ENCODE measurements around the gene TMUB2. TPM values are rescaled to one million over a fixed set of nuclear protein-coding genes. Genes with fewer than 3 reads are reported as not detected.

The TMUB2 gene
- total and polyA plus RNA-seq, 2 of the 13 experiments (the other 11 are each of a cell fraction or from before 2014, with no cell fraction given) = 26.9 to 50.8 TPM

DNA sequence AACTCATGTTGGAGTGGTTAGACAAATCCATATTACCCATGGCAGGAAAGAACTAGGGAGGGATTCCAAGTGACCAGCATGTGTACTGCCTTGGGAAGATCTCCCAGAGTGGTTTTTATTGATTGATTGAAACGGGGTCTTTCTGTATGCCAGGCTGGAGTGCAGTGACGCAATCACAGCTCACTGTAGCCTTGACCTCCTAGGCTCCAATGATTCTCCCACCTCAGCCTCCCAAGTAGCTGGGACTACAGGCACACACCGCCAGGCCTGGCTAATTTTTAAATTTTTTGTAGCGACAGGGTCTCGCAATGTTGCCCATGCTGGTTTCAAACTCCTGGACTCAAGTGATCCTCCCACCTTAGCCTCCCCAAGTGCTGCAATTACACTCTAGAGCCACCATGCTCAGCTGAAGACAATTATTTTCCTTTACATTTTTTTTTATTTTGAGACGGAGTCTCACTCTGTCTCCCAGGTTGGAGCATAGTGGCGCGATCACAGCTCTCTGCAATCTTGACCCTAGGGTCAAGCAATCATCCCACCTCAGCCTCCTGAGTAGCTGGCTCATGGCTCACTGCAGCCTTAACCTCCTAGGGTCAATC is 2.5 kb upstream of the TMUB2 start (continued):
- TF ChIP-seq, protein P1, sequence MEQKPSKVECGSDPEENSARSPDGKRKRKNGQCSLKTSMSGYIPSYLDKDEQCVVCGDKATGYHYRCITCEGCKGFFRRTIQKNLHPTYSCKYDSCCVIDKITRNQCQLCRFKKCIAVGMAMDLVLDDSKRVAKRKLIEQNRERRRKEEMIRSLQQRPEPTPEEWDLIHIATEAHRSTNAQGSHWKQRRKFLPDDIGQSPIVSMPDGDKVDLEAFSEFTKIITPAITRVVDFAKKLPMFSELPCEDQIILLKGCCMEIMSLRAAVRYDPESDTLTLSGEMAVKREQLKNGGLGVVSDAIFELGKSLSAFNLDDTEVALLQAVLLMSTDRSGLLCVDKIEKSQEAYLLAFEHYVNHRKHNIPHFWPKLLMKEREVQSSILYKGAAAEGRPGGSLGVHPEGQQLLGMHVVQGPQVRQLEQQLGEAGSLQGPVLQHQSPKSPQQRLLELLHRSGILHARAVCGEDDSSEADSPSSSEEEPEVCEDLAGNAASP (CRISPR knock-in tag; IDR thresholded peaks at IDR 0.05; ENCODE audit: borderline replicate concordance) = peak; percentile 14; the same call in 1 of the 2 replicates
- TF ChIP-seq FOSL2 (CRISPR knock-in tag; IDR thresholded peaks at IDR 0.05) (peak; percentile 30; the same call in 1 of the 2 replicates), ZFAT (CRISPR knock-in tag; conservative IDR thresholded peaks at IDR 0.05) (no peak), EEA1 (CRISPR knock-in tag; IDR thresholded peaks at IDR 0.05; ENCODE audit: borderline replicate concordance) (0 out of 2 replicates have a peak, but pooled peaks have one; percentile 26), NR2C2 (CRISPR knock-in tag; IDR thresholded peaks at IDR 0.05; ENCODE audit: borderline replicate concordance) (peak; percentile 27; the same call in 1 of the 2 replicates), ZNF451 (CRISPR knock-in tag; IDR thresholded peaks at IDR 0.05) (no peak), PHF20 (CRISPR knock-in tag; IDR thresholded peaks at IDR 0.05) (0 out of 2 replicates have a peak, but pooled peaks have one; percentile 21), MTA3 (CRISPR knock-in tag; IDR thresholded peaks at IDR 0.05) (no peak), NONO (IDR thresholded peaks at IDR 0.05) (no peak), NONO (CRISPR knock-in tag; conservative IDR thresholded peaks at IDR 0.05) (no peak), SALL1 (CRISPR knock-in tag; IDR thresholded peaks at IDR 0.05) (0 out of 2 replicates have a peak, but pooled peaks have one; percentile 25), ZNF138 (CRISPR knock-in tag; IDR thresholded peaks at IDR 0.05; ENCODE audit: low read depth) (no peak), NRL (CRISPR knock-in tag; IDR thresholded peaks at IDR 0.05; ENCODE audit: borderline replicate concordance) (0 out of 2 replicates have a peak, but pooled peaks have one; percentile 35), NR2F6 (IDR thresholded peaks at IDR 0.05) (peak; percentile 72), NR2F6 (CRISPR knock-in tag; IDR thresholded peaks at IDR 0.05) (peak; percentile 87), MEF2D (CRISPR knock-in tag; IDR thresholded peaks at IDR 0.05) (no peak), SMAD9 (CRISPR knock-in tag; IDR thresholded peaks at IDR 0.05) (no peak), GABPB1 (CRISPR knock-in tag; IDR thresholded peaks at IDR 0.05) (peak; percentile 24; the same call in 1 of the 2 replicates), ZBTB20 (CRISPR knock-in tag; IDR thresholded peaks at IDR 0.05; ENCODE audit: borderline replicate concordance, low read depth) (no peak)
- TF ChIP-seq, protein P2, sequence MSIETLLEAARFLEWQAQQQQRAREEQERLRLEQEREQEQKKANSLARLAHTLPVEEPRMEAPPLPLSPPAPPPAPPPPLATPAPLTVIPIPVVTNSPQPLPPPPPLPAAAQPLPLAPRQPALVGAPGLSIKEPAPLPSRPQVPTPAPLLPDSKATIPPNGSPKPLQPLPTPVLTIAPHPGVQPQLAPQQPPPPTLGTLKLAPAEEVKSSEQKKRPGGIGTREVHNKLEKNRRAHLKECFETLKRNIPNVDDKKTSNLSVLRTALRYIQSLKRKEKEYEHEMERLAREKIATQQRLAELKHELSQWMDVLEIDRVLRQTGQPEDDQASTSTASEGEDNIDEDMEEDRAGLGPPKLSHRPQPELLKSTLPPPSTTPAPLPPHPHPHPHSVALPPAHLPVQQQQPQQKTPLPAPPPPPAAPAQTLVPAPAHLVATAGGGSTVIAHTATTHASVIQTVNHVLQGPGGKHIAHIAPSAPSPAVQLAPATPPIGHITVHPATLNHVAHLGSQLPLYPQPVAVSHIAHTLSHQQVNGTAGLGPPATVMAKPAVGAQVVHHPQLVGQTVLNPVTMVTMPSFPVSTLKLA (IDR thresholded peaks at IDR 0.05) = no peak
- TF ChIP-seq, protein P3, sequence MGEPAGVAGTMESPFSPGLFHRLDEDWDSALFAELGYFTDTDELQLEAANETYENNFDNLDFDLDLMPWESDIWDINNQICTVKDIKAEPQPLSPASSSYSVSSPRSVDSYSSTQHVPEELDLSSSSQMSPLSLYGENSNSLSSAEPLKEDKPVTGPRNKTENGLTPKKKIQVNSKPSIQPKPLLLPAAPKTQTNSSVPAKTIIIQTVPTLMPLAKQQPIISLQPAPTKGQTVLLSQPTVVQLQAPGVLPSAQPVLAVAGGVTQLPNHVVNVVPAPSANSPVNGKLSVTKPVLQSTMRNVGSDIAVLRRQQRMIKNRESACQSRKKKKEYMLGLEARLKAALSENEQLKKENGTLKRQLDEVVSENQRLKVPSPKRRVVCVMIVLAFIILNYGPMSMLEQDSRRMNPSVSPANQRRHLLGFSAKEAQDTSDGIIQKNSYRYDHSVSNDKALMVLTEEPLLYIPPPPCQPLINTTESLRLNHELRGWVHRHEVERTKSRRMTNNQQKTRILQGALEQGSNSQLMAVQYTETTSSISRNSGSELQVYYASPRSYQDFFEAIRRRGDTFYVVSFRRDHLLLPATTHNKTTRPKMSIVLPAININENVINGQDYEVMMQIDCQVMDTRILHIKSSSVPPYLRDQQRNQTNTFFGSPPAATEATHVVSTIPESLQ (CRISPR knock-in tag; conservative IDR thresholded peaks at IDR 0.05) = no peak
- TF ChIP-seq, protein P4, sequence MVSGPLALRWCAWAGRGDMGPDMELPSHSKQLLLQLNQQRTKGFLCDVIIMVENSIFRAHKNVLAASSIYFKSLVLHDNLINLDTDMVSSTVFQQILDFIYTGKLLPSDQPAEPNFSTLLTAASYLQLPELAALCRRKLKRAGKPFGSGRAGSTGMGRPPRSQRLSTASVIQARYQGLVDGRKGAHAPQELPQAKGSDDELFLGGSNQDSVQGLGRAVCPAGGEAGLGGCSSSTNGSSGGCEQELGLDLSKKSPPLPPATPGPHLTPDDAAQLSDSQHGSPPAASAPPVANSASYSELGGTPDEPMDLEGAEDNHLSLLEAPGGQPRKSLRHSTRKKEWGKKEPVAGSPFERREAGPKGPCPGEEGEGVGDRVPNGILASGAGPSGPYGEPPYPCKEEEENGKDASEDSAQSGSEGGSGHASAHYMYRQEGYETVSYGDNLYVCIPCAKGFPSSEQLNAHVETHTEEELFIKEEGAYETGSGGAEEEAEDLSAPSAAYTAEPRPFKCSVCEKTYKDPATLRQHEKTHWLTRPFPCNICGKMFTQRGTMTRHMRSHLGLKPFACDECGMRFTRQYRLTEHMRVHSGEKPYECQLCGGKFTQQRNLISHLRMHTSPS (CRISPR knock-in tag; IDR thresholded peaks at IDR 0.05; ENCODE audit: low read depth) = peak; percentile 53; the same call in 1 of the 2 replicates
- TF ChIP-seq, protein P5, sequence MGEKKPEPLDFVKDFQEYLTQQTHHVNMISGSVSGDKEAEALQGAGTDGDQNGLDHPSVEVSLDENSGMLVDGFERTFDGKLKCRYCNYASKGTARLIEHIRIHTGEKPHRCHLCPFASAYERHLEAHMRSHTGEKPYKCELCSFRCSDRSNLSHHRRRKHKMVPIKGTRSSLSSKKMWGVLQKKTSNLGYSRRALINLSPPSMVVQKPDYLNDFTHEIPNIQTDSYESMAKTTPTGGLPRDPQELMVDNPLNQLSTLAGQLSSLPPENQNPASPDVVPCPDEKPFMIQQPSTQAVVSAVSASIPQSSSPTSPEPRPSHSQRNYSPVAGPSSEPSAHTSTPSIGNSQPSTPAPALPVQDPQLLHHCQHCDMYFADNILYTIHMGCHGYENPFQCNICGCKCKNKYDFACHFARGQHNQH (CRISPR knock-in tag; IDR thresholded peaks at IDR 0.05) = no peak; the same call in 1 of the 2 replicates

All from HepG2 (cell line).